NCI-H128 (cell line): Measurements from ENCODE around the gene ZNF57.
A peak's percentile ranks its signal among the peaks of the same experiment; 100 is the strongest.
"Not testable (repeated sequence)": the region's sequence is repeated elsewhere in the genome, so short reads cannot be mapped to it uniquely, and the experiment has no call there.

Source experiments
- DNase-seq: peaks from one replicate; lab custom pipeline; 2025; ENCODE audit not compliant: unreplicated experiment; lab: John Stamatoyannopoulos, UW

ZNF57 gene

GRCh38 chr19:2950286-2951124, 49.8 kb downstream of the ZNF57 start:
- peak; percentile 97 for DNase-seq

GRCh38 chr19:2952953-2953481, 52.3 kb downstream of the ZNF57 start:
- no peak for DNase-seq

- DNase-seq, result no peak
These were observed 56.4 kb downstream of the ZNF57 start for GRCh38 chr19:2957160-2957559.

GRCh38 chr19:2960120-2960519, 59.4 kb downstream of the ZNF57 start:
- DNase-seq, result no peak

GRCh38 chr19:2962018-2962670, 61.4 kb downstream of the ZNF57 start:
- DNase-seq, result peak; percentile 33

- DNase-seq, result no peak
These were observed 62.4 kb downstream of the ZNF57 start for GRCh38 chr19:2963122-2963521.

GRCh38 chr19:2963631-2964030, 62.9 kb downstream of the ZNF57 start:
- not testable (repeated sequence) for DNase-seq

GRCh38 chr19:2964874-2965273, 64.1 kb downstream of the ZNF57 start:
- no peak for DNase-seq

- no peak for DNase-seq
These were observed 67.2 kb downstream of the ZNF57 start for GRCh38 chr19:2967972-2968371.
